GM06990 (cell line): ENCODE results near the gene TMEM132C.

Experiments
- DNase-seq: peaks from one replicate; pipeline ENCODE4 v3.0.0-alpha.2; 2011; ENCODE audit not compliant: insufficient read length; ENCODE audit errors: extremely low read depth
- H3K27me3 ChIP-seq: replicated peaks from 2 replicates; pipeline ENCODE4 v1.6.0; 2011; ENCODE audit warnings: low read length; ENCODE audit not compliant: control insufficient read depth, insufficient read depth
- H3K36me3 ChIP-seq: 2 replicates; pipeline ENCODE4 v1.5.1; 2011; ENCODE audit warnings: low read length; ENCODE audit not compliant: control insufficient read depth, insufficient read depth
- H3K4me3 ChIP-seq: replicated peaks from 2 replicates; pipeline ENCODE4 v1.5.1; 2011; ENCODE audit warnings: low read depth, mild to moderate bottlenecking, control low read depth, low read length
- TF ChIP-seq, protein P1 (sequence below): IDR thresholded peaks from 2 replicates; pipeline ENCODE4 v1.5.1; 2011; ENCODE audit warnings: low read length, control low read depth, mild to moderate bottlenecking, inconsistent platforms; ENCODE audit not compliant: insufficient read depth, poor library complexity, severe bottlenecking

The TMEM132C gene

DNA sequence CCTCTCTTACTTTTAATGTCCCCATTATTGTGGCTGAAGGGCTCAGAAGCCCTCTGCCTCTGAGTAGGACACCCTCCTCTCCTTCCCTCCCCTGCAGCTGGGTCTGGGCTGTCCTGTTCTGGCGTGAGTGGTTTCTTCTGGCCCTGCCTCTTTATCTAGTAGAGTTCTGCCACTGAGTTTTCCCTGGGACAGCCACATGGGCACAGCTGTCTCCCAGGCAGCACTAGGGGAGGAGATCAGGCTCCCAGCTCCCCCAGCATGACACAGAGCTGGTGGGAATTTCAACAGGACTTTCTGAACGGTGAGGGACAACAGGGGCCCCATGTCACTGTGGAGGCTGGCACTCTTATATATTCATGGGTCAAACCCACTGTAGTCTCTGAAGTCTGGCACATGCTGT lies 21.4 kb downstream of the TMEM132C start:
- TF ChIP-seq, protein P1, sequence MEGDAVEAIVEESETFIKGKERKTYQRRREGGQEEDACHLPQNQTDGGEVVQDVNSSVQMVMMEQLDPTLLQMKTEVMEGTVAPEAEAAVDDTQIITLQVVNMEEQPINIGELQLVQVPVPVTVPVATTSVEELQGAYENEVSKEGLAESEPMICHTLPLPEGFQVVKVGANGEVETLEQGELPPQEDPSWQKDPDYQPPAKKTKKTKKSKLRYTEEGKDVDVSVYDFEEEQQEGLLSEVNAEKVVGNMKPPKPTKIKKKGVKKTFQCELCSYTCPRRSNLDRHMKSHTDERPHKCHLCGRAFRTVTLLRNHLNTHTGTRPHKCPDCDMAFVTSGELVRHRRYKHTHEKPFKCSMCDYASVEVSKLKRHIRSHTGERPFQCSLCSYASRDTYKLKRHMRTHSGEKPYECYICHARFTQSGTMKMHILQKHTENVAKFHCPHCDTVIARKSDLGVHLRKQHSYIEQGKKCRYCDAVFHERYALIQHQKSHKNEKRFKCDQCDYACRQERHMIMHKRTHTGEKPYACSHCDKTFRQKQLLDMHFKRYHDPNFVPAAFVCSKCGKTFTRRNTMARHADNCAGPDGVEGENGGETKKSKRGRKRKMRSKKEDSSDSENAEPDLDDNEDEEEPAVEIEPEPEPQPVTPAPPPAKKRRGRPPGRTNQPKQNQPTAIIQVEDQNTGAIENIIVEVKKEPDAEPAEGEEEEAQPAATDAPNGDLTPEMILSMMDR = no peak
- H3K36me3 ChIP-seq = no peaks in the 10 kb centered on the region
- no peak overlapping the region for H3K4me3 ChIP-seq
- no peak for DNase-seq
- no peaks in the 10 kb centered on the region for H3K27me3 ChIP-seq

DNA sequence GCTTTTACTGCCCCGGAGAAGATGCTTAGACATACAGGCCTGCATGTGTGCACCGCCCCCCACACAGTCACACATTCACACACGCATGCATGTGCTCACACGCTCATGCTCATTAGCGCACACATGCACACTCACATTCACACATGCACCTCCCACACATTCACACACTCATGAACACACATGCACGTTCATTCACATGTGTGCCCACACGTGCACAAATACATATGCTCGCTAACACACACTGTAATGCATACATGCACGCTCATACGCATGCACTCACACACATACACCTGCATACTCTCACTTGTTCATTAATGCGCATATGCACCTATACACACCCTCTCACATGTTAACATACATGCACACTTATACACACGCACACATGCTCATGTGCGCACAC lies 21.9 kb downstream of the TMEM132C start:
- Histone ChIP-seq H3K36me3 (no peaks in the 10 kb centered on the region), H3K27me3 (no peaks in the 10 kb centered on the region), H3K4me3 (no peak overlapping the region)
- TF ChIP-seq, protein P1 = no peak
- no peak for DNase-seq

DNA sequence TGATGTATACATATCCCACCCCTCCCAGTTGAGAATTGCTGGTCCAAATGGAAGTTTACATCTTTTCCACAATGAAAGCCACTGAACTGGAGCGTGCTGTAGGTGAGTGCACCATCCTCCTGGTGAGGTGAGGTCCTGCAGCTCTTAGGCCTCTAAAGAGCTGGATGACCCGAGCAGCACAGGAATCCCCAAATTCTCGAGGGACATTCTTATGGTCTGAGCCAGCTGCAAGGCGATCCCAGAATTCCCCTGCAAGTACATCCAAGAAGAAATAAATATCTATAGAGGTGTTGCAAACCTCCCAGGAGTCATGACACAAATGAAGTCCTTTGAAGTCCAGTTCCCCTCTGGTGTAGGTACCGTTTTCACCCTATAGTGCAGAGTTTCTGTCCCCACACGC lies 24.0 kb downstream of the TMEM132C start:
- TF ChIP-seq, protein P1 = no peak
- H3K36me3 ChIP-seq = no peaks in the 10 kb centered on the region
- no peak for DNase-seq
- no peak overlapping the region for H3K4me3 ChIP-seq
- no peaks in the 10 kb centered on the region for H3K27me3 ChIP-seq

DNA sequence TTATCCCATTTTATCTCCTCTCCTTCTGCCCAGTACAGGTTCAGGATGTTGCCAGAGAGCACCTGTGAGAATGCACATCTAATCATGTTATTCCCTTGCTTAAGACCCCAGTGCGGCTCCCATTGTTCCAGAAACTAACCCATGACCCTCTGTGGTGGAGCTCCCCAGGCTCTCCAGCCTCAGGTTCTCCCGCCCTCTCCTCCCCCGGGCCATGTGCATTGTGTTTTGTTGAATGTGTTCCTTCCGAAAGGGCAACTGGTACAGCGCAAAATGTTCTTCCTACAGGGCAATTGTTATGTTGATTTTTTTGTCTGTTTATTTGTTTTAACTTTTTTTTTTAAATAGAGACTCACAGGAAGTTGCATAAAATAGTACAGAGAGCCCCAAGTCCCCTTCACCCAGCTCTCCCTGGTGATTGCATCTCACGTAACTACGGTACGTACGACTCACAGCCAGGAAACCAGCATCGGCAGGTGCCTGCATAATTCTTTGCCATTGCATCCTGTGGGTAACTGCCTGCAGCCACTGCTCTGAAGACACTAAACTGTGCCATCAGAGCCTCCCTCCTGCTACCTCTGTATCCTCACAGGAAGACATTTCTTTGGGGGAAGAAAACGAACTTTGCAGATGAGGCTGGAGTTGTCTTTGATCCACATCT lies 31.2 kb downstream of the TMEM132C start:
- Histone ChIP-seq H3K27me3 (no peaks in the 10 kb centered on the region), H3K4me3 (no peak overlapping the region), H3K36me3 (no peaks in the 10 kb centered on the region)
- no peak for DNase-seq
- TF ChIP-seq, protein P1 = no peak

DNA sequence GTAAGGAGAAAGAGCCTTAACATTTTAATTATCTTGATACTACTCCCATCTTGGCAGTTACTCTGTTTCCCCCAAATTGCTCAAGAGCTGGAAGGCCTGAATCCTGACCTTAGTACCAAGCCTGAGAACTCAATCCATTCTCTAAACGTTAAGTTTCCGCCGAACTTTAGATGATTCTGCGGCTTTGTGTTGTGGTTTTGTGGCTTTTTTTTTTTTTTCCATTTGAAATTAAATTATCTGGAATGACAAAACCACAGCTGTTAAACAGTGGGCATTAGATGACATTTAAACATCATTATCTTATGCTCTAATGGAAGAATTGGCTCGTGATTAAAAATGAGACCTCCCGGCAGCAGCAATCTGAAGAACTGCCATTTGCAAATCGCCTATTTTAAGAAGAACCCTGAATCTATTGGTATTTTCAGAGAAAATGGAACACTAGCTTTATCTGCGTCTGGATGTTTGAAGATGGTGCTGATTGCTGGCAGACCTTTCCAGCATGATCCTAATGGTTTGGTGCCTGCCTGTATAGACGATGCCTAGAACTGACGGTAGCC lies 38.4 kb downstream of the TMEM132C start:
- TF ChIP-seq, protein P1 = no peak
- no peaks in the 10 kb centered on the region for H3K27me3 ChIP-seq
- H3K4me3 ChIP-seq = no peak overlapping the region
- DNase-seq = no peak
- no peaks in the 10 kb centered on the region for H3K36me3 ChIP-seq
